Subcutaneous abdominal adipose tissue (tissue), 5 donors: ENCODE measurements around the gene CHRNG.
A peak's percentile ranks its signal among the peaks of the same experiment; 100 is the strongest.

Source experiments
- H3K27ac ChIP-seq: one replicate; pipeline ENCODE4 v1.7.0; 2013; ENCODE audit warnings: low read depth, mild to moderate bottlenecking, inconsistent platforms, low read length, moderate library complexity
- H3K27me3 ChIP-seq, 5 donors: one replicate each; pipeline ENCODE4 v1.7.0; 2013; ENCODE audit warnings: low read length in 5 of 5, inconsistent platforms in 1 of 5; ENCODE audit not compliant: control insufficient read depth in 5 of 5, insufficient read depth in 4 of 5
- H3K36me3 ChIP-seq, 5 donors: one replicate each; pipeline ENCODE4 v1.7.0; 2013; ENCODE audit warnings: low read length in 5 of 5; ENCODE audit not compliant: control insufficient read depth in 5 of 5, insufficient read depth in 5 of 5
- H3K4me1 ChIP-seq, 5 donors: one replicate each; pipeline ENCODE4 v1.7.0; 2013; ENCODE audit warnings: low read length in 5 of 5, mild to moderate bottlenecking in 3 of 5, moderate library complexity in 1 of 5; ENCODE audit not compliant: control insufficient read depth in 5 of 5, insufficient read depth in 5 of 5
- H3K4me3 ChIP-seq, 5 donors: one replicate each; pipeline ENCODE4 v1.7.0; 2013; ENCODE audit warnings: low read length in 5 of 5, low read depth in 1 of 5
- H3K9ac ChIP-seq, 5 donors: one replicate each; pipeline ENCODE4 v1.7.0; 2013; ENCODE audit warnings: low read length in 5 of 5, mild to moderate bottlenecking in 4 of 5, moderate library complexity in 3 of 5
- H3K9me3 ChIP-seq, 5 donors: one replicate each; pipeline ENCODE4 v1.7.0; 2013; ENCODE audit warnings: low read length in 5 of 5; ENCODE audit not compliant: control insufficient read depth in 5 of 5
- donor health status: healthy.
- donor health status: healthy.
- donor health status: healthy.
- donor health status: healthy.
- donor health status: healthy.

Gene CHRNG

GRCh38 chr2:232543928-232544631, 4.6 kb downstream of the CHRNG start:
- H3K9me3 ChIP-seq = no peaks in the 10 kb centered on the region
- H3K27me3 ChIP-seq = peaks cover 6 to 21% (median 19%) of the 10 kb centered on the region in 5 donors
- no peaks in the 10 kb centered on the region for H3K4me1 ChIP-seq
- no peak overlapping the region for H3K9ac ChIP-seq
- no peak overlapping the region for H3K4me3 ChIP-seq
- H3K36me3 ChIP-seq = peaks cover 0 to 3% (median 0%) of the 10 kb centered on the region in 5 donors
- no peak overlapping the region for H3K27ac ChIP-seq

GRCh38 chr2:232544674-232545073, 5.2 kb downstream of the CHRNG start:
- peaks cover 0 to 5% (median 1%) of the 10 kb centered on the region in 5 donors for H3K4me1 ChIP-seq
- no peak overlapping the region for H3K27ac ChIP-seq
- H3K27me3 ChIP-seq = peaks cover under 1 to 16% (median 13%) of the 10 kb centered on the region in 5 donors
- no peak overlapping the region for H3K4me3 ChIP-seq
- H3K9me3 ChIP-seq = no peaks in the 10 kb centered on the region
- H3K9ac ChIP-seq = no peak overlapping the region
- H3K36me3 ChIP-seq = peaks cover 0 to 3% (median 0%) of the 10 kb centered on the region in 5 donors

GRCh38 chr2:232545511-232546375, 6.3 kb downstream of the CHRNG start:
- no peak overlapping the region for H3K9ac ChIP-seq
- peaks cover 0 to 10% (median 7%) of the 10 kb centered on the region in 5 donors for H3K4me1 ChIP-seq
- no peaks in the 10 kb centered on the region for H3K9me3 ChIP-seq
- H3K27ac ChIP-seq = no peak overlapping the region
- H3K27me3 ChIP-seq = peaks cover 0 to 8% (median 3%) of the 10 kb centered on the region in 5 donors
- H3K36me3 ChIP-seq = peaks cover 0 to 3% (median 0%) of the 10 kb centered on the region in 5 donors
- no peak overlapping the region for H3K4me3 ChIP-seq

- Histone ChIP-seq H3K9ac (no peak overlapping the region), H3K9me3 (no peaks in the 10 kb centered on the region), H3K36me3 (peaks cover 0 to 3% (median 0%) of the 10 kb centered on the region in 5 donors), H3K27ac (no peak overlapping the region), H3K27me3 (no peaks in the 10 kb centered on the region), H3K4me1 (peaks cover 9 to 23% (median 19%) of the 10 kb centered on the region in 5 donors), H3K4me3 (no peak overlapping the region)
Observed at GRCh38 chr2:232547991-232548390, 8.5 kb downstream of the CHRNG start.

- peaks cover 0 to 5% (median 3%) of the 10 kb centered on the region in 5 donors for H3K36me3 ChIP-seq
- peak overlapping the region; percentile 75 to 95 (median 93) for H3K4me3 ChIP-seq
- H3K27me3 ChIP-seq = no peaks in the 10 kb centered on the region
- peak overlapping the region; percentile 94 for H3K27ac ChIP-seq
- no peaks in the 10 kb centered on the region for H3K9me3 ChIP-seq
- peaks cover 9 to 29% (median 27%) of the 10 kb centered on the region in 5 donors for H3K4me1 ChIP-seq
- peak overlapping the region; percentile 66 to 97 (median 90) for H3K9ac ChIP-seq
Observed at GRCh38 chr2:232549655-232550353, 10.3 kb downstream of the CHRNG start.

GRCh38 chr2:232550354-232551249, 11.1 kb downstream of the CHRNG start, which contains the start of the genes EIF4E2 and TIGD1:
TSS of gene EIF4E2 (plus strand) at chr2:232550689. CDS start at chr2:232550725, 36 bp downstream.
TSS of gene TIGD1 (minus strand) at chr2:232550557. CDS start at chr2:232549882, 675 bp downstream.
- no peaks in the 10 kb centered on the region for H3K9me3 ChIP-seq
- peaks cover 9 to 30% (median 29%) of the 10 kb centered on the region in 5 donors for H3K4me1 ChIP-seq
- peak within 1 kb of the TSS; percentile 94 for H3K27ac ChIP-seq
- H3K9ac ChIP-seq = peak within 1 kb of the TSS; percentile 66 to 97 (median 92)
- H3K4me3 ChIP-seq = peak within 1 kb of the TSS; percentile 75 to 98 (median 93)
- H3K27me3 ChIP-seq = no peaks in the 10 kb centered on the region
- H3K36me3 ChIP-seq = peaks cover 0 to 5% (median 3%) of the 10 kb centered on the region in 5 donors

- H3K36me3 ChIP-seq = peaks cover 1 to 9% (median 4%) of the 10 kb centered on the region in 5 donors
- H3K9ac ChIP-seq = peak overlapping the region; percentile 57 to 97 (median 92)
- no peaks in the 10 kb centered on the region for H3K27me3 ChIP-seq
- no peaks in the 10 kb centered on the region for H3K9me3 ChIP-seq
- H3K4me1 ChIP-seq = peaks cover 9 to 30% (median 29%) of the 10 kb centered on the region in 5 donors
- peak overlapping the region; percentile 75 to 98 (median 93) for H3K4me3 ChIP-seq
- peak overlapping the region; percentile 94 for H3K27ac ChIP-seq
Observed at GRCh38 chr2:232551250-232551638, 11.8 kb downstream of the CHRNG start.

GRCh38 chr2:232551776-232552175, 12.3 kb downstream of the CHRNG start:
- Histone ChIP-seq H3K9me3 (no peaks in the 10 kb centered on the region), H3K4me3 (peak overlapping the region; percentile 75 to 98 (median 93)), H3K27ac (peak overlapping the region; percentile 94), H3K36me3 (peaks cover 6 to 14% (median 9%) of the 10 kb centered on the region in 5 donors), H3K27me3 (no peaks in the 10 kb centered on the region), H3K9ac (peak overlapping the region; percentile 22 to 93 (median 90)), H3K4me1 (peaks cover 9 to 30% (median 29%) of the 10 kb centered on the region in 5 donors)

GRCh38 chr2:232556426-232556825, 16.9 kb downstream of the CHRNG start:
- no peak overlapping the region for H3K9ac ChIP-seq
- H3K9me3 ChIP-seq = no peaks in the 10 kb centered on the region
- H3K4me3 ChIP-seq = no peak overlapping the region
- H3K27me3 ChIP-seq = no peaks in the 10 kb centered on the region
- H3K27ac ChIP-seq = no peak overlapping the region
- H3K4me1 ChIP-seq = peaks cover 5 to 18% (median 16%) of the 10 kb centered on the region in 5 donors
- peaks cover 28 to 53% (median 35%) of the 10 kb centered on the region in 5 donors for H3K36me3 ChIP-seq
